Measurements from ENCODE around the gene TNIK. TPM values are rescaled to one million over a fixed set of nuclear protein-coding genes. Genes with fewer than 3 reads are reported as not detected.

Gene TNIK
- total and polyA plus RNA-seq, 2 of the 13 experiments (the other 11 are each of a cell fraction or from before 2014, with no cell fraction given), result 0.15 to 0.22 TPM

- TF ChIP-seq ETV6 (CRISPR knock-in tag; conservative IDR thresholded peaks at IDR 0.05) (no peak; the same call in 1 of the 2 replicates), KLF11 (CRISPR knock-in tag; IDR thresholded peaks at IDR 0.05) (peak; percentile 68; the same call in 1 of the 2 replicates), ZNF331 (CRISPR knock-in tag; IDR thresholded peaks at IDR 0.05) (peak; percentile 96), ARID5B (CRISPR knock-in tag; IDR thresholded peaks at IDR 0.05) (peak; percentile 99), TARDBP (CRISPR knock-in tag; IDR thresholded peaks at IDR 0.05) (peak; percentile 88), NFKB2 (CRISPR knock-in tag; IDR thresholded peaks at IDR 0.05; ENCODE audit: borderline replicate concordance) (no peak), CSRNP2 (CRISPR knock-in tag; conservative IDR thresholded peaks at IDR 0.05; ENCODE audit: low read depth) (no peak), CREB1 (IDR thresholded peaks at IDR 0.05) (peak; percentile 58; the same call in 1 of the 2 replicates), CREB1 (CRISPR knock-in tag; IDR thresholded peaks at IDR 0.05) (peak; percentile 86), ZBTB7B (CRISPR knock-in tag; IDR thresholded peaks at IDR 0.05) (peak; percentile 69), ZNF282 (IDR thresholded peaks at IDR 0.05; ENCODE audit: partially characterized antibody) (no peak), ZSCAN30 (CRISPR knock-in tag; IDR thresholded peaks at IDR 0.05) (no peak), CCAR2 (optimal IDR thresholded peaks at IDR 0.05; ENCODE audit: low read depth, low read length) (no peak), ELK4 (CRISPR knock-in tag; IDR thresholded peaks at IDR 0.05; ENCODE audit: borderline replicate concordance) (no peak)
- TF ChIP-seq, protein P1, sequence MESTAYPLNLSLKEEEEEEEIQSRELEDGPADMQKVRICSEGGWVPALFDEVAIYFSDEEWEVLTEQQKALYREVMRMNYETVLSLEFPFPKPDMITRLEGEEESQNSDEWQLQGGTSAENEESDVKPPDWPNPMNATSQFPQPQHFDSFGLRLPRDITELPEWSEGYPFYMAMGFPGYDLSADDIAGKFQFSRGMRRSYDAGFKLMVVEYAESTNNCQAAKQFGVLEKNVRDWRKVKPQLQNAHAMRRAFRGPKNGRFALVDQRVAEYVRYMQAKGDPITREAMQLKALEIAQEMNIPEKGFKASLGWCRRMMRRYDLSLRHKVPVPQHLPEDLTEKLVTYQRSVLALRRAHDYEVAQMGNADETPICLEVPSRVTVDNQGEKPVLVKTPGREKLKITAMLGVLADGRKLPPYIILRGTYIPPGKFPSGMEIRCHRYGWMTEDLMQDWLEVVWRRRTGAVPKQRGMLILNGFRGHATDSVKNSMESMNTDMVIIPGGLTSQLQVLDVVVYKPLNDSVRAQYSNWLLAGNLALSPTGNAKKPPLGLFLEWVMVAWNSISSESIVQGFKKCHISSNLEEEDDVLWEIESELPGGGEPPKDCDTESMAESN (CRISPR knock-in tag; conservative IDR thresholded peaks at IDR 0.05), result no peak; the same call in 1 of the 2 replicates
- TF ChIP-seq, protein P2, sequence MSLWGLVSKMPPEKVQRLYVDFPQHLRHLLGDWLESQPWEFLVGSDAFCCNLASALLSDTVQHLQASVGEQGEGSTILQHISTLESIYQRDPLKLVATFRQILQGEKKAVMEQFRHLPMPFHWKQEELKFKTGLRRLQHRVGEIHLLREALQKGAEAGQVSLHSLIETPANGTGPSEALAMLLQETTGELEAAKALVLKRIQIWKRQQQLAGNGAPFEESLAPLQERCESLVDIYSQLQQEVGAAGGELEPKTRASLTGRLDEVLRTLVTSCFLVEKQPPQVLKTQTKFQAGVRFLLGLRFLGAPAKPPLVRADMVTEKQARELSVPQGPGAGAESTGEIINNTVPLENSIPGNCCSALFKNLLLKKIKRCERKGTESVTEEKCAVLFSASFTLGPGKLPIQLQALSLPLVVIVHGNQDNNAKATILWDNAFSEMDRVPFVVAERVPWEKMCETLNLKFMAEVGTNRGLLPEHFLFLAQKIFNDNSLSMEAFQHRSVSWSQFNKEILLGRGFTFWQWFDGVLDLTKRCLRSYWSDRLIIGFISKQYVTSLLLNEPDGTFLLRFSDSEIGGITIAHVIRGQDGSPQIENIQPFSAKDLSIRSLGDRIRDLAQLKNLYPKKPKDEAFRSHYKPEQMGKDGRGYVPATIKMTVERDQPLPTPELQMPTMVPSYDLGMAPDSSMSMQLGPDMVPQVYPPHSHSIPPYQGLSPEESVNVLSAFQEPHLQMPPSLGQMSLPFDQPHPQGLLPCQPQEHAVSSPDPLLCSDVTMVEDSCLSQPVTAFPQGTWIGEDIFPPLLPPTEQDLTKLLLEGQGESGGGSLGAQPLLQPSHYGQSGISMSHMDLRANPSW (CRISPR knock-in tag; IDR thresholded peaks at IDR 0.05; ENCODE audit: borderline replicate concordance), result no peak
Measured at GRCh38 chr3:171044835-171045793, 415.1 kb downstream of the TNIK start (continued).

All from HepG2 (cell line).